NCI-H69 (cell line): ENCODE data around the gene GTF2I.
"Not testable (repeated sequence)": the region's sequence is repeated elsewhere in the genome, so short reads cannot be mapped to it uniquely, and the experiment has no call there.

ENCODE experiments used
- DNase-seq: peaks from one replicate; lab custom pipeline; 2025; lab: John Stamatoyannopoulos, UW

GTF2I gene

GRCh38 chr7:74713567-74713966, 56.0 kb downstream of the GTF2I start:
- DNase-seq = no peak

- no peak for DNase-seq
These were observed 60.4 kb downstream of the GTF2I start for GRCh38 chr7:74717889-74718288.

GRCh38 chr7:74718336-74718735, 60.8 kb downstream of the GTF2I start:
- DNase-seq = no peak

- DNase-seq = no peak
These were observed 64.6 kb downstream of the GTF2I start for GRCh38 chr7:74722153-74722552.

GRCh38 chr7:74725840-74726239, 68.3 kb downstream of the GTF2I start:
- peak; percentile 13 for DNase-seq

- DNase-seq = no peak
These were observed 69.0 kb downstream of the GTF2I start for GRCh38 chr7:74726309-74727101.

- not testable (repeated sequence) for DNase-seq
These were observed 71.2 kb downstream of the GTF2I start for GRCh38 chr7:74728686-74729085.

- not testable (repeated sequence) for DNase-seq
These were observed 72.7 kb downstream of the GTF2I start for GRCh38 chr7:74730186-74730585.

- not testable (repeated sequence) for DNase-seq
These were observed 82.6 kb downstream of the GTF2I start for GRCh38 chr7:74739974-74740703.

GRCh38 chr7:74743936-74744557, 86.5 kb downstream of the GTF2I start:
- DNase-seq = not testable (repeated sequence)

- DNase-seq = not testable (repeated sequence)
These were observed 96.5 kb downstream of the GTF2I start for GRCh38 chr7:74753921-74754482.

- not testable (repeated sequence) for DNase-seq
These were observed 99.2 kb downstream of the GTF2I start for GRCh38 chr7:74756673-74757072.

GRCh38 chr7:74758268-74758667, 100.8 kb downstream of the GTF2I start:
- DNase-seq = not testable (repeated sequence)

GRCh38 chr7:74758982-74759381, 101.5 kb downstream of the GTF2I start:
- not testable (repeated sequence) for DNase-seq

GRCh38 chr7:74765205-74765918, 107.8 kb downstream of the GTF2I start:
- not testable (repeated sequence) for DNase-seq

- DNase-seq = not testable (repeated sequence)
These were observed 109.0 kb downstream of the GTF2I start for GRCh38 chr7:74766509-74766908.

GRCh38 chr7:74766991-74767390, 109.5 kb downstream of the GTF2I start:
- DNase-seq = not testable (repeated sequence)

- DNase-seq = not testable (repeated sequence)
These were observed 112.5 kb downstream of the GTF2I start for GRCh38 chr7:74770062-74770461.

- not testable (repeated sequence) for DNase-seq
These were observed 114.6 kb downstream of the GTF2I start for GRCh38 chr7:74772093-74772492.

- DNase-seq = not testable (repeated sequence)
These were observed 116.5 kb downstream of the GTF2I start, which contains the start of gene NCF1 for GRCh38 chr7:74773760-74774750. TSS of gene NCF1 (plus strand) at chr7:74774011. CDS start at chr7:74774032, 21 bp downstream.
